IMR-90 (cell line): ENCODE measurements around the gene PROK2. TPM values are rescaled to one million over a fixed set of nuclear protein-coding genes. Genes with fewer than 3 reads are reported as not detected.

Experiments used
- ATAC-seq: fragments of 200-7000 bp; cut with Tn5 transposase; 2 replicates; pipeline ENCODE4 v1.9.1; 2020; ENCODE audit warnings: low read depth, mild to moderate bottlenecking, moderate library complexity
- BruUV-seq: library from RNA; stranded (reverse); fragments of 400-500 nt; replicated peaks from 2 replicates; lab custom pipeline; 2021; lab: Mats Ljungman, UMichigan
- CTCF ChIA-PET: fragments of 300-600 bp; formaldehyde crosslinking; extraction: SDS; loops from one replicate; lab custom pipeline; 2021; ENCODE audit warnings: antibody characterized with exemption; lab: Yijun Ruan, JAX
- POLR2A ChIA-PET: fragments of 300-600 bp; sonication (Branson Sonifier 250); formaldehyde crosslinking; loops from one replicate; lab custom pipeline; 2022; ENCODE audit warnings: antibody characterized with exemption; ENCODE audit not compliant: unreplicated experiment; lab: Charles Lee
- DNase-seq: peaks from one replicate; pipeline ENCODE4 v3.0.0; 2013
- H2AFZ ChIP-seq: replicated peaks from 2 replicates; pipeline ENCODE3; 2013; ENCODE audit warnings: low read length, mild to moderate bottlenecking; ENCODE audit not compliant: poor library complexity
- H2AK5ac ChIP-seq: 2 replicates; pipeline ENCODE4 v1.6.1; 2013; ENCODE audit warnings: low read depth, low read length, inconsistent platforms
- H2AK9ac ChIP-seq: replicated peaks from 2 replicates; pipeline ENCODE3; 2013; ENCODE audit warnings: mild to moderate bottlenecking, low read depth, low read length, moderate library complexity; ENCODE audit not compliant: poor library complexity
- H2BK120ac ChIP-seq: 2 replicates; pipeline ENCODE4 v1.6.1; 2013; ENCODE audit warnings: low read depth, low read length, inconsistent platforms
- H2BK15ac ChIP-seq: 3 replicates; pipeline ENCODE4 v1.6.1; 2013; ENCODE audit warnings: low read depth, low read length, inconsistent platforms
- H2BK20ac ChIP-seq: 2 replicates; pipeline ENCODE4 v1.6.1; 2013; ENCODE audit warnings: low read depth, mild to moderate bottlenecking, inconsistent platforms, low read length, moderate library complexity
- H2BK5ac ChIP-seq: 2 replicates; pipeline ENCODE4 v1.6.1; 2013; ENCODE audit warnings: mild to moderate bottlenecking, low read depth, low read length, inconsistent platforms; ENCODE audit not compliant: poor library complexity, severe bottlenecking
- H3K14ac ChIP-seq: replicated peaks from 2 replicates; pipeline ENCODE4 v1.6.1; 2013; ENCODE audit warnings: low read depth, low read length, inconsistent platforms
- H3K18ac ChIP-seq: 2 replicates; pipeline ENCODE4 v1.6.1; 2013; ENCODE audit warnings: low read depth, low read length, control low read depth
- H3K23ac ChIP-seq: 2 replicates; pipeline ENCODE4 v1.6.1; 2013; ENCODE audit warnings: low read depth, low read length, inconsistent platforms
- H3K27ac ChIP-seq: 2 replicates; pipeline ENCODE4 v1.5.1; 2013; ENCODE audit warnings: mild to moderate bottlenecking, control low read depth, low read length; ENCODE audit not compliant: insufficient read depth
- H3K27me3 ChIP-seq: 2 replicates; pipeline ENCODE4 v1.6.1; 2013; ENCODE audit warnings: low read length; ENCODE audit not compliant: control insufficient read depth, insufficient read depth
- H3K36me3 ChIP-seq: 2 replicates; pipeline ENCODE4 v1.6.1; 2013; ENCODE audit warnings: low read length, mixed read lengths; ENCODE audit not compliant: control insufficient read depth, insufficient read depth
- H3K4ac ChIP-seq: 2 replicates; pipeline ENCODE4 v1.6.1; 2013; ENCODE audit warnings: low read depth, low read length, inconsistent platforms
- H3K4me1 ChIP-seq: 2 replicates; pipeline ENCODE4 v1.6.1; 2013; ENCODE audit warnings: low read length, mixed read lengths; ENCODE audit not compliant: control insufficient read depth, insufficient read depth
- H3K4me2 ChIP-seq: 2 replicates; pipeline ENCODE4 v1.6.1; 2013; ENCODE audit warnings: low read depth, mild to moderate bottlenecking, control low read depth, low read length, moderate library complexity
- H3K4me3 ChIP-seq: 2 replicates; pipeline ENCODE4 v1.5.1; 2013; ENCODE audit warnings: low read depth, mild to moderate bottlenecking, control low read depth, low read length, moderate library complexity; ENCODE audit not compliant: insufficient read depth
- H3K56ac ChIP-seq: 2 replicates; pipeline ENCODE4 v1.6.1; 2013; ENCODE audit warnings: low read length, inconsistent platforms; ENCODE audit not compliant: insufficient read depth; ENCODE audit errors: extremely low read depth
- H3K79me1 ChIP-seq, 2 experiments: 2 replicates each; pipeline ENCODE4 v1.6.1; 2013; ENCODE audit warnings: low read length in 2 of 2, inconsistent platforms in 1 of 2, low read depth in 1 of 2
- H3K9ac ChIP-seq: 2 replicates; pipeline ENCODE4 v1.6.1; 2013; ENCODE audit warnings: low read depth, low read length, control low read depth
- H3K9me1 ChIP-seq: 2 replicates; pipeline ENCODE4 v1.6.1; 2013; ENCODE audit warnings: low read length, inconsistent platforms; ENCODE audit not compliant: insufficient read depth
- H3K9me3 ChIP-seq: 2 replicates; pipeline ENCODE4 v1.6.1; 2013; ENCODE audit warnings: low read length; ENCODE audit not compliant: control insufficient read depth, insufficient read depth
- H4K20me1 ChIP-seq: 2 replicates; pipeline ENCODE4 v1.6.1; 2013; ENCODE audit warnings: low read length, inconsistent platforms; ENCODE audit not compliant: insufficient read depth
- H4K5ac ChIP-seq: 2 replicates; pipeline ENCODE4 v1.6.1; 2013; ENCODE audit warnings: mild to moderate bottlenecking, low read depth, low read length, control low read depth
- H4K8ac ChIP-seq, 2 experiments: 2 replicates each; pipeline ENCODE4 v1.6.1; 2013; ENCODE audit warnings: low read depth in 2 of 2, low read length in 2 of 2, control low read depth in 1 of 2, inconsistent platforms in 1 of 2
- H4K91ac ChIP-seq: 2 replicates; pipeline ENCODE4 v1.6.1; 2013; ENCODE audit warnings: low read depth, low read length, inconsistent platforms; ENCODE audit not compliant: insufficient read depth
- CEBPB ChIP-seq: IDR thresholded peaks from 2 replicates; pipeline ENCODE4 v1.6.1; 2012; ENCODE audit warnings: low read depth, low read length, improper control_type of control experiment
- CHD1 ChIP-seq: IDR thresholded peaks from 2 replicates; pipeline ENCODE4 v1.6.1; 2012; ENCODE audit warnings: low read depth, low read length, improper control_type of control experiment
- FOS ChIP-seq: fragments of 150-350 bp; IDR thresholded peaks from 2 replicates; pipeline ENCODE4 v1.6.1; 2016; ENCODE audit warnings: low read depth, low read length
- MAFK ChIP-seq: IDR thresholded peaks from 2 replicates; pipeline ENCODE4 v1.6.1; 2012; ENCODE audit warnings: low read depth, low read length, improper control_type of control experiment
- MXI1 ChIP-seq: IDR thresholded peaks from 2 replicates; pipeline ENCODE4 v1.6.1; 2012; ENCODE audit warnings: low read depth, mild to moderate bottlenecking, low read length, moderate library complexity, borderline replicate concordance
- SMC3 ChIP-seq: fragments of 150-350 bp; IDR thresholded peaks from 2 replicates; pipeline ENCODE4 v1.6.1; 2016; ENCODE audit warnings: low read depth, mild to moderate bottlenecking, antibody characterized with exemption, low read length, moderate library complexity
- WGBS, 2 experiments: methylation state at CpG; one replicate each; pipeline versions ENCODE4 v1.1.5 to v1.1.7; 2013; ENCODE audit warnings: missing lambda C conversion rate in 2 of 2; ENCODE audit not compliant: insufficient read length in 1 of 2; ENCODE audit errors: extremely low coverage in 2 of 2; 5-methylcytosine and 5-hydroxymethylcytosine counted together
- dilution Hi-C: fragments of 300-500 bp; cut with HindIII; formaldehyde crosslinking; loops from one replicate; pipeline ENCODE4 v1.14.3; 2018; ENCODE audit warnings: low sequenced_read_pairs; ENCODE audit not compliant: unreplicated experiment
- in situ Hi-C: fragments of 300-500 bp; cut with MboI; formaldehyde crosslinking; loops from 3 replicates; pipeline ENCODE4 v1.14.3; 2019; ENCODE audit warnings: low sequenced_read_pairs, inconsistent platforms, mixed read lengths
- intact Hi-C: fragments of 100-400 bp; cut with micrococcal nuclease; formaldehyde crosslinking; loops from 2 replicates; pipeline ENCODE4 v1.10.0; 2022
- polyA plus RNA-seq, 3 experiments: library from polyadenylated mRNA; depleted of rRNA; stranded (reverse); fragments of >200 nt; gene quantifications; 2 replicates each; pipeline ENCODE4 v1.2.3, GENCODE V29; 2012; ENCODE audit warnings: low replicate concordance in 1 of 3
- total RNA-seq: library from RNA; depleted of rRNA; stranded (reverse); fragments of >200 nt; gene quantifications from 2 replicates; pipeline ENCODE4 v1.2.3, GENCODE V29; 2012

The PROK2 gene
- total and polyA plus RNA-seq, 2 of the 4 experiments (the other 2 are of a cell fraction): not detected

GRCh38 chr3:71742621-71743020 is 42.3 kb downstream of the PROK2 start:
- POLR2A ChIA-PET: no interaction called here
- Histone ChIP-seq H2AK5ac (no peak overlapping the region), H3K18ac (no peak overlapping the region), H4K5ac (no peak overlapping the region), H4K8ac (no peak overlapping the region), H3K9me1 (no peaks in the 10 kb centered on the region), H3K23ac (no peak overlapping the region), H4K91ac (no peak overlapping the region), H3K36me3 (no peaks in the 10 kb centered on the region), H3K4ac (no peak overlapping the region), H2BK5ac (no peak overlapping the region), H4K20me1 (no peaks in the 10 kb centered on the region), H2BK15ac (no peak overlapping the region), H3K9me3 (0 out of 2 replicates have a peak, but pooled peaks cover 2% of the 10 kb centered on the region), H2AFZ (no peak overlapping the region), H3K4me3 (no peak overlapping the region), H3K4me2 (no peak overlapping the region), H3K14ac (no peak overlapping the region), H3K27me3 (no peaks in the 10 kb centered on the region; the same call in 1 of the 2 replicates), H2AK9ac (no peak overlapping the region), H3K4me1 (no peaks in the 10 kb centered on the region), H2BK120ac (no peak overlapping the region), H3K56ac (no peak overlapping the region), H2BK20ac (no peak overlapping the region), H3K27ac (no peak overlapping the region), H3K79me1 (no peaks in the 10 kb centered on the region), H3K9ac (no peak overlapping the region)
- no TSS peak for BruUV-seq
- dilution Hi-C loops: no loop called here
- no peak for DNase-seq
- CTCF ChIA-PET: no interaction called here
- intact Hi-C loops: no loop called here
- in situ Hi-C loops: no loop called here
- WGBS, 2 experiments: no CpG with 5 or more reads among the region's 1 CpG
- no peak for TF ChIP-seq CHD1
- no peak for TF ChIP-seq CEBPB
- TF ChIP-seq FOS: no peak
- no peak for TF ChIP-seq MXI1
- no peak for TF ChIP-seq MAFK
- TF ChIP-seq SMC3: no peak
- ATAC-seq: no peak
